Transverse colon (tissue), 4 donors: ENCODE measurements around the gene GADL1. TPM values are rescaled to one million over a fixed set of nuclear protein-coding genes. Genes with fewer than 3 reads are reported as not detected.

ENCODE experiments used
- DNase-seq: peaks from one replicate; pipeline ENCODE4 v3.0.0-alpha.2; 2019
- H3K27ac ChIP-seq, 4 donors: fragments of 200-600 bp; sonication (generic); 2 replicates each; pipeline ENCODE4 v1.5.1; 2016 to 2018; ENCODE audit warnings: inconsistent platforms in 4 of 4
- H3K27me3 ChIP-seq: fragments of 200-600 bp; sonication (generic); 2 replicates; pipeline ENCODE4 v1.5.1; 2017; ENCODE audit warnings: inconsistent platforms
- H3K36me3 ChIP-seq, 4 donors: fragments of 200-600 bp; sonication (generic); 2 replicates each; pipeline ENCODE4 v1.5.1; 2017 to 2019; ENCODE audit warnings: inconsistent platforms in 4 of 4
- H3K4me1 ChIP-seq, 4 donors: fragments of 200-600 bp; sonication (generic); 2 replicates each; pipeline ENCODE4 v1.5.1; 2017 to 2020; ENCODE audit warnings: inconsistent platforms in 4 of 4
- H3K4me3 ChIP-seq, 4 donors: fragments of 200-600 bp; sonication (generic); 1 replicate in 1 of 4; 2 replicates in 3 of 4; pipeline versions ENCODE4 v1.5.1 to v1.6.1; 2017 to 2019; ENCODE audit warnings: inconsistent platforms in 4 of 4
- H3K9me3 ChIP-seq, 2 donors: fragments of 200-600 bp; sonication (generic); 2 replicates each; pipeline ENCODE4 v1.5.1; 2017 to 2019; ENCODE audit warnings: inconsistent platforms in 2 of 2
- EP300 ChIP-seq: sonication (generic); formaldehyde crosslinking; IDR thresholded peaks from one replicate; pipeline ENCODE4 v1.6.1; 2017; ENCODE audit warnings: antibody characterized with exemption, low read depth
- POLR2A ChIP-seq: fragments of 450-650 bp; IDR thresholded peaks from one replicate; pipeline ENCODE4 v1.6.1; 2016; ENCODE audit warnings: antibody characterized with exemption, mild to moderate bottlenecking, moderate library complexity
- POLR2AphosphoS5 ChIP-seq, 3 donors: sonication (generic); formaldehyde crosslinking; IDR thresholded peaks; one replicate each; pipeline ENCODE4 v1.6.1; 2016; ENCODE audit warnings: antibody characterized with exemption in 3 of 3
- WGBS, 2 donors: methylation state at CpG; one replicate each; pipeline ENCODE4 v1.1.5; 2018; ENCODE audit warnings: low coverage in 1 of 2; 5-methylcytosine and 5-hydroxymethylcytosine counted together
- in situ Hi-C, 4 donors: fragments of 200-750 bp; cut with MboI; loops; one replicate each; pipeline versions ENCODE4 v1.15.0 to v1.15.1; 2017; ENCODE audit warnings: low sequenced_read_pairs in 3 of 4, low pct_ligation_motif_present in 1 of 4, low pct_unique_long_range_greater_than_20kb in 1 of 4
- intact Hi-C: fragments of 100-400 bp; cut with DNase I; formaldehyde crosslinking; loops from one replicate; pipeline ENCODE4 v1.15.1; 2023; ENCODE audit warnings: low total_unique reads
- total RNA-seq, 4 donors: library from RNA; depleted of rRNA; stranded (reverse); fragments of >200 nt; gene quantifications; one replicate each; pipeline ENCODE4 v1.1.0, GENCODE V29; 2016
- TF ChIP-seq, protein P1 (sequence below), 5 experiments: fragments of 200-600 bp in 3 of 5; fragments of 450-650 bp in 2 of 5; sonication (generic) in 3 of 5; IDR thresholded peaks; 1 replicate in 2 of 5; 2 replicates in 3 of 5; pipeline ENCODE4 v1.5.1; 2016 to 2017; ENCODE audit warnings: antibody characterized with exemption in 5 of 5, inconsistent platforms in 3 of 5, mild to moderate bottlenecking in 2 of 5, moderate library complexity in 1 of 5

GADL1 gene
- total RNA-seq, 4 donors from 2014 or later = not detected

DNA sequence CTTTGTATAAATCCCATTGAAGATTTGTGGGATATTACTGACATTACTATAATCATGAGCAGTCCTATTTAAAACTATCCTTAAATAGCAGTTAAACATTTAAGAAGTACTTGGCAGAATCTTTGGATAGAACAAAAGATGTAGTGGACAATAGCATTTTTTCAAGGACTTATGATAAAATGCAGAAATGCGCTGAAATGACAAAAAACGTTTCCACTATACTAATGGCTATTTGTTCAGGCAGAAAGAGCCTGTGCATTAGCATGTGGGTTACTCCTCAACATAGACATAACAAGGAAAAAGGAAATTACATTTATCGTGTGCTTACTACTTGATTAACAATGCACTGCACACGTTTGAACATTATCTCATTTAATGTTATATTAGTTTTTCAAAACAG is 80.7 kb downstream of the GADL1 start:
- TF ChIP-seq POLR2AphosphoS5 (IDR thresholded peaks at IDR 0.05) = no peak
- no peak overlapping the region for H3K4me3 ChIP-seq
- intact Hi-C loops (no loop called here), in situ Hi-C loops (no loop called here)
- no peaks in the 10 kb centered on the region for H3K36me3 ChIP-seq
- H3K27ac ChIP-seq = no peak overlapping the region
- DNase-seq = no peak
- H3K27me3 ChIP-seq = no peaks in the 10 kb centered on the region
- no peaks in the 10 kb centered on the region for H3K4me1 ChIP-seq
- H3K9me3 ChIP-seq = no peaks in the 10 kb centered on the region
- 70 to 76% methylated on average over 4 of the region's 4 CpGs for whole genome bisulfite sequencing, 2 donors

DNA sequence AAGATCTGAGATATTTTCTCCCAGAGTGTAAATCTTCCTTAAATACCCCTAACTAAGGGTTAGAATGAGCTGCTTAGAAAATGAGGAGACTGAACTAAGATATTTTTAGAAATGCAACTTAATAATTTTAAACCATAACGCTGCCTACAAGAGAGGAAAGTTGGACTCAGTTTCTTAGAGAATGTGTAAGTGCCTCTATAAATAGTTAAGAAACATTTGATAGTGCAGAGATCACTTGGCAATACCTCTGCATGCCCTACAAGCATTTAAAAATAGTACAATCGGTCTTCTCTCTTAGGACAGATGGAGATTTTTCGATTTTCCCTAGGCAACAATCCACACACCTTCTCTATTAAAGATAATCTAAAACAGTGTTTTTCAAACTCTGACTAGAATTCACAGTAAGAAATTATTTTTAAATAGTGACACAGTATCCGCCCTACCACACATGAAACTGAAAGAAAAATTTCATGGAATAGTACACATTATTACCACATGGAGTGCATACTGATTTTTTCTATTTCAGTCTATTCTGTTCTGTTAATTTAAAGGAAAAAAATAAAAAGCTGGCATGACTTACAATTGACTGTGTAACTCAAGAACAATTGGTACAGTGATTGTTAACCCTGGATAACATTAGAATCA is 83.2 kb downstream of the GADL1 start:
- DNase-seq = no peak
- 53 to 56% methylated on average over 4 of the region's 4 CpGs for WGBS, 2 donors
- Histone ChIP-seq H3K4me3 (no peak overlapping the region), H3K27ac (no peak overlapping the region), H3K4me1 (no peaks in the 10 kb centered on the region), H3K9me3 (no peaks in the 10 kb centered on the region), H3K36me3 (no peaks in the 10 kb centered on the region), H3K27me3 (no peaks in the 10 kb centered on the region)
- in situ Hi-C loops = no loop called here
- TF ChIP-seq, protein P1, sequence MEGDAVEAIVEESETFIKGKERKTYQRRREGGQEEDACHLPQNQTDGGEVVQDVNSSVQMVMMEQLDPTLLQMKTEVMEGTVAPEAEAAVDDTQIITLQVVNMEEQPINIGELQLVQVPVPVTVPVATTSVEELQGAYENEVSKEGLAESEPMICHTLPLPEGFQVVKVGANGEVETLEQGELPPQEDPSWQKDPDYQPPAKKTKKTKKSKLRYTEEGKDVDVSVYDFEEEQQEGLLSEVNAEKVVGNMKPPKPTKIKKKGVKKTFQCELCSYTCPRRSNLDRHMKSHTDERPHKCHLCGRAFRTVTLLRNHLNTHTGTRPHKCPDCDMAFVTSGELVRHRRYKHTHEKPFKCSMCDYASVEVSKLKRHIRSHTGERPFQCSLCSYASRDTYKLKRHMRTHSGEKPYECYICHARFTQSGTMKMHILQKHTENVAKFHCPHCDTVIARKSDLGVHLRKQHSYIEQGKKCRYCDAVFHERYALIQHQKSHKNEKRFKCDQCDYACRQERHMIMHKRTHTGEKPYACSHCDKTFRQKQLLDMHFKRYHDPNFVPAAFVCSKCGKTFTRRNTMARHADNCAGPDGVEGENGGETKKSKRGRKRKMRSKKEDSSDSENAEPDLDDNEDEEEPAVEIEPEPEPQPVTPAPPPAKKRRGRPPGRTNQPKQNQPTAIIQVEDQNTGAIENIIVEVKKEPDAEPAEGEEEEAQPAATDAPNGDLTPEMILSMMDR (IDR thresholded peaks at IDR 0.05) = no peak
- TF ChIP-seq EP300 = no peak
- intact Hi-C loops = no loop called here

DNA sequence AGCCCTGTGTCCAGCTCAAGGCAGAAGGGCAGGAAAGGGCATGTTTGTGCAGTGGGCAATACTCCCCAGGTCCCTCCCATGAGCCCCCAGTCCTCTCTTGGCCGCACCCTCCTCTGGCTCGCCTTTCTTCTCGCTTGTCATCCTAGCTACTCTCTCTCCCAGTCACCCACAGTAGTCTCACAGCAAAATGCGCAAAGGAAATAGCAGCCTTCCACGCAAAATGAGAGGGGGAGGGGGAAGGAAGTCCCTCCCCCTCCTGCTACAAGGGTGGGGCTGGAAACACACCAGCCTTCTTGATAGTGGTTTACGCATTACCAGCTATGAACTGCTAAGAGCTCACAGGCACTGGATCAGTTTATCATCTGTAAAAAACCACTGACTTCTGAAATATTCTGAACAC is 83.8 kb downstream of the GADL1 start:
- 57 to 83% methylated on average over 1 to 6 of the region's 6 CpGs for WGBS, 2 donors
- TF ChIP-seq, protein P1 (IDR thresholded peaks at IDR 0.05) = no peak
- TF ChIP-seq POLR2AphosphoS5 (IDR thresholded peaks at IDR 0.05) (no peak), EP300 (no peak), POLR2A (no peak)
- in situ Hi-C loops = no loop called here

GRCh38 chr3:30805695-30806094 is 88.8 kb downstream of the GADL1 start:
- WGBS, 2 donors = 93% methylated on average over 6 of the region's 6 CpGs; no CpG with 5 or more reads in 1 of the 2 donors
- in situ Hi-C loops (no loop called here), intact Hi-C loops (no loop called here)
- TF ChIP-seq EP300 (no peak), POLR2AphosphoS5 (IDR thresholded peaks at IDR 0.05) (no peak), POLR2A (no peak)
- TF ChIP-seq, protein P1 (IDR thresholded peaks at IDR 0.05) = no peak
- no peaks in the 10 kb centered on the region for H3K27me3 ChIP-seq
- no peak overlapping the region for H3K27ac ChIP-seq
- H3K4me1 ChIP-seq = no peaks in the 10 kb centered on the region
- DNase-seq = no peak
- no peaks in the 10 kb centered on the region for H3K9me3 ChIP-seq
- H3K4me3 ChIP-seq = no peak overlapping the region
- no peaks in the 10 kb centered on the region for H3K36me3 ChIP-seq

More for the DNA sequence above, 83.8 kb downstream of the GADL1 start:
- Histone ChIP-seq H3K27me3 (no peaks in the 10 kb centered on the region), H3K9me3 (no peaks in the 10 kb centered on the region), H3K4me3 (no peak overlapping the region), H3K4me1 (no peaks in the 10 kb centered on the region), H3K27ac (no peak overlapping the region), H3K36me3 (no peaks in the 10 kb centered on the region)
- DNase-seq = no peak
- intact Hi-C loops = no loop called here

- no peak for TF ChIP-seq POLR2A
- TF ChIP-seq, protein P1 (IDR thresholded peaks at IDR 0.05) = no peak
- no peak for TF ChIP-seq POLR2AphosphoS5 (IDR thresholded peaks at IDR 0.05)
- TF ChIP-seq EP300 = no peak
- intact Hi-C loops = no loop called here
- Histone ChIP-seq H3K9me3 (no peaks in the 10 kb centered on the region), H3K27me3 (no peaks in the 10 kb centered on the region), H3K36me3 (no peaks in the 10 kb centered on the region), H3K4me3 (no peak overlapping the region), H3K4me1 (no peaks in the 10 kb centered on the region), H3K27ac (no peak overlapping the region)
- WGBS, 2 donors = 65 to 92% methylated on average over 3 of the region's 3 CpGs
- in situ Hi-C loops = no loop called here
- no peak for DNase-seq
These were observed 89.5 kb downstream of the GADL1 start for GRCh38 chr3:30804984-30805383.
